Endothelial cell of umbilical vein (primary cell): ENCODE results near the gene RSPH10B.
"Not testable (repeated sequence)": the region's sequence is repeated elsewhere in the genome, so short reads cannot be mapped to it uniquely, and the experiment has no call there.

Experiments
- CTCF ChIP-seq, 2 donors: IDR thresholded peaks; 1 replicate in 1 of 2; 2 replicates in 1 of 2; pipeline ENCODE4 v1.5.1; 2011; ENCODE audit warnings: low read length in 2 of 2, mild to moderate bottlenecking in 2 of 2, moderate library complexity in 2 of 2, control low read depth in 1 of 2, inconsistent platforms in 1 of 2, low read depth in 1 of 2; ENCODE audit not compliant: insufficient read depth in 1 of 2; ENCODE audit errors: extremely low read depth in 1 of 2
- JUN ChIP-seq: IDR thresholded peaks from 2 replicates; pipeline ENCODE4 v1.6.1; 2011; ENCODE audit warnings: borderline replicate concordance, low read depth; ENCODE audit not compliant: insufficient read length, insufficient read depth
- MAX ChIP-seq: IDR thresholded peaks from 2 replicates; pipeline ENCODE4 v1.6.1; 2011; ENCODE audit not compliant: insufficient read depth, insufficient read length
- POLR2AphosphoS5 ChIP-seq: IDR thresholded peaks from 2 replicates; pipeline ENCODE4 v1.6.1; 2012; ENCODE audit warnings: low read depth, mild to moderate bottlenecking, control low read depth, low read length, moderate library complexity; ENCODE audit not compliant: insufficient read depth

GRCh38 chr7:5890244-5890643, 80.2 kb downstream of the RSPH10B start:
- TF ChIP-seq CTCF (IDR thresholded peaks at IDR 0.05; ENCODE audit: extremely low read depth in 1 of 2, insufficient read depth in 1 of 2, low read depth in 1 of 2, low read length in 2 of 2); MAX; POLR2AphosphoS5; JUN: not testable (repeated sequence)
